NB4 (cell line): Measurements from ENCODE around the gene OPRM1.

Experiments
- DNase-seq: peaks from one replicate; pipeline ENCODE4 v3.0.0; 2010; ENCODE audit warnings: low read depth
- H3K4me3 ChIP-seq: one replicate; pipeline ENCODE4 v1.5.1; 2011; ENCODE audit warnings: mild to moderate bottlenecking, low read depth, low read length, moderate library complexity
- MYC ChIP-seq: IDR thresholded peaks from 2 replicates; pipeline ENCODE4 v1.6.1; 2011; ENCODE audit warnings: low read depth, low read length
- POLR2A ChIP-seq: IDR thresholded peaks from 2 replicates; pipeline ENCODE4 v1.6.1; 2011; ENCODE audit warnings: mild to moderate bottlenecking; ENCODE audit not compliant: insufficient read length; ENCODE audit errors: extremely low read depth
- TF ChIP-seq, protein P1 (sequence below): IDR thresholded peaks from one replicate; pipeline ENCODE4 v1.5.1; 2012; ENCODE audit warnings: low read depth, low read length
- TF ChIP-seq, protein P2 (sequence below): IDR thresholded peaks from 2 replicates; pipeline ENCODE4 v1.6.1; 2011; ENCODE audit warnings: low read depth, low read length

Gene OPRM1

DNA sequence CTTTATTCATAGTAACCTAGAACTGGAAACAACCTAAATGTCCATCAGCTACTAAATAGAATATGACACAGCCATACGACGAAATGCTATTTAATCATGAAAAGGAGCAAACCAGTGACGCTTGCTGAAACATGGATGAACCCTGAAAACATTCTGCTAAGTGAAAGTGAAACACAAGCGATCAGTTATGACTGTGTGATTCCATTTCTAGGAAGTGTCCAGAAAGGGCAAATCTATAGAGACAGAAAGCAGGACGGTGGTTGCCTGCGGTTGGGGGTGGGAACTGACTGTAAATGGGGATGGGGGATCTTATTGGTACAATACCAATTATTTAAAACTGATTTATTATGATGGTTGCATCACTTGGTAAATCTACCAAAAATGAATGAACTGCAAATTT, 190.7 kb downstream of the OPRM1 start:
- no peak overlapping the region for H3K4me3 ChIP-seq
- DNase-seq, result no peak
- TF ChIP-seq, protein P1, sequence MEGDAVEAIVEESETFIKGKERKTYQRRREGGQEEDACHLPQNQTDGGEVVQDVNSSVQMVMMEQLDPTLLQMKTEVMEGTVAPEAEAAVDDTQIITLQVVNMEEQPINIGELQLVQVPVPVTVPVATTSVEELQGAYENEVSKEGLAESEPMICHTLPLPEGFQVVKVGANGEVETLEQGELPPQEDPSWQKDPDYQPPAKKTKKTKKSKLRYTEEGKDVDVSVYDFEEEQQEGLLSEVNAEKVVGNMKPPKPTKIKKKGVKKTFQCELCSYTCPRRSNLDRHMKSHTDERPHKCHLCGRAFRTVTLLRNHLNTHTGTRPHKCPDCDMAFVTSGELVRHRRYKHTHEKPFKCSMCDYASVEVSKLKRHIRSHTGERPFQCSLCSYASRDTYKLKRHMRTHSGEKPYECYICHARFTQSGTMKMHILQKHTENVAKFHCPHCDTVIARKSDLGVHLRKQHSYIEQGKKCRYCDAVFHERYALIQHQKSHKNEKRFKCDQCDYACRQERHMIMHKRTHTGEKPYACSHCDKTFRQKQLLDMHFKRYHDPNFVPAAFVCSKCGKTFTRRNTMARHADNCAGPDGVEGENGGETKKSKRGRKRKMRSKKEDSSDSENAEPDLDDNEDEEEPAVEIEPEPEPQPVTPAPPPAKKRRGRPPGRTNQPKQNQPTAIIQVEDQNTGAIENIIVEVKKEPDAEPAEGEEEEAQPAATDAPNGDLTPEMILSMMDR, result no peak
- TF ChIP-seq POLR2A, result no peak
- no peak for TF ChIP-seq MYC
- TF ChIP-seq, protein P2, sequence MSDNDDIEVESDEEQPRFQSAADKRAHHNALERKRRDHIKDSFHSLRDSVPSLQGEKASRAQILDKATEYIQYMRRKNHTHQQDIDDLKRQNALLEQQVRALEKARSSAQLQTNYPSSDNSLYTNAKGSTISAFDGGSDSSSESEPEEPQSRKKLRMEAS, result no peak

DNA sequence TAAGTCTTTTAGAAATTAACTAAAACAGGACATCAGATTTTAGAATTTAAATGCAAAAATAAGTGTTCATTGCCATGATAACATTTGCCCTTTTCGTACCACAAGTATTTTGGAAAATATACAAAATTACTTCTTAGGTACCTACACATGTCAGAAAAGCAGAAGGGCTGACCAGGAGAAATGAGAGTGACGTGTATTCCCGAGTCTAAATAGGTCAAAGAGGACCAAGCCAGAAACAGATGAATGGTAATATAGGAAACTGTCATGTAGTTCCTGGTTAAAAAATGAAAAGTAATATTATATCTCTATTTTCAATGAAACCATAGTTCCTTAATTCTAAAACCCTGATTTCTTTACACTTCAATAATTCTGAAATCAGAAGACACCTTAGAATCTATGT, 191.4 kb downstream of the OPRM1 start:
- TF ChIP-seq, protein P1, result no peak
- no peak for TF ChIP-seq POLR2A
- TF ChIP-seq MYC, result no peak
- TF ChIP-seq, protein P2, result no peak
- no peak overlapping the region for H3K4me3 ChIP-seq
- DNase-seq, result no peak

DNA sequence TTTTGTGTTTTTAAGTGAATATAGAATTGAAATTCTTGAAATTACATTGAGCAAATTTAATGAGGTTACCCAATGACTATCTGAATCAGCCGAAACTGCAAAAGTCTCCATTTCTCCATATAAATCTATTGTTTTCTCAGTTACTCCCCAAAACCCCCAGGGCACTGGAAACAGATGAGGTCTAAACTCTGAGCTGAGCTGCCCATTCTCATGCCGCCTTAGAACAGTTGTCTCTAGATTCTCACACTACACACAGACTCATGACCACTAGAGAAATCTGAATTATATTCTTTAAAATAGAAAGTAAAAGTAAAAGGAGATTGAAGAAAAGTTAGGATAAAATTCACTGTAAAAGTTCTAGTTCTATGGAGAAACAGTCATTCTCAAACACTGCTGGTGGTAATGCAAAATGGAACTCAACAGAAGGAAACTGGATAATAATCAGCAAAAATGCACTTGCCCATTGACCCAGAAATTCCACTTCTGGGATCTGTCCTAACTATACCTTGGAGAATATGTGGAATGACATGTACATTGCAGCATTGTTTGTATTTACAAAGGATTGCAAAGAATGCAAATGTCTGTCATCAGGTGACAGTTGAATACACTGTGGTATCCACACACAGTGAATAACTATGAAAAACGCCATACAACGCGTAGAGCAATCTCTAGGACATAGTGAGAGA, 192.0 kb downstream of the OPRM1 start:
- H3K4me3 ChIP-seq, result no peak overlapping the region
- no peak for DNase-seq
- no peak for TF ChIP-seq MYC
- TF ChIP-seq POLR2A, result no peak
- TF ChIP-seq, protein P2, result no peak
- TF ChIP-seq, protein P1, result no peak

DNA sequence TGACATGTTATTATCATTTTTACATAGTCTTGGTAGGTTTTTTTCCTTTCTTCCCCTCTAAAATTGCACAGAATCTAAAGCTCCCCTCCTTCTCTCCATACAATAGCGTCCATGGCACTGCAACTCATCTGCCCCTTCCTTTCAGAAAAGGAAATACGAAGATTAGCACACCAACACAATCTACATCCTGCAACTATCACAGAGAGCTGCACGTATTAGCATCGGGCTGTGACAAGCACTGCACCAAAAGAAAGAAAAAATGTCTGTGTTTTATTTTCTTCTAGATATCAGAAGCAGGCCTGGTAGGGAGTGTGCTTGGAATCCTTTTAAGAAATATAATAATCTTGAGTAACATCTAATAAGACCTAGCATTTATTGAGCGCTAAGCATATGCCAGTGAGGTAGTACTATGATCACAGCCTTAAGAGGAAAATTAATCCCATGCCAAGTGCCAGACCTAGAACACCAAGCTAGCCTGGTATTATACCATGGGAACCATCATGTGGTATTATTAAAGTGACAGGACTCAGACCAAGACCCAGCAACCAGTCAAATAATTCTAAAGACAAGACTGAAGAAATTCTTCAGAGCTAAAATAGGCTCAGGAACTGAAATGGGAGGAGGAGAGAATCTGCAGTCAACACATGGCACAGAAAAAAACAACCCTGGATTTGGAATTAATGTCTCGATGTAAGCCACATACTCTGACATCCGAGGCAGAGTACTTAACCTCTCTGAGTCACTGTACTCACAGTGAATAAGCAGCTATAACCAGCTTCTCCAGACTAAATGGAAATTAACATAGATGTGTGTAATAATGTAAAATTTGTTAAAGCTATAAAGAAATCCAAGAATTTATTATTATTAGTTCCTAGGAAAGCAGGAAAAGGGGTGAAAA, 193.2 kb downstream of the OPRM1 start:
- DNase-seq, result no peak
- TF ChIP-seq POLR2A, result no peak
- TF ChIP-seq, protein P2, result no peak
- TF ChIP-seq, protein P1, result no peak
- TF ChIP-seq MYC, result no peak
- no peak overlapping the region for H3K4me3 ChIP-seq

DNA sequence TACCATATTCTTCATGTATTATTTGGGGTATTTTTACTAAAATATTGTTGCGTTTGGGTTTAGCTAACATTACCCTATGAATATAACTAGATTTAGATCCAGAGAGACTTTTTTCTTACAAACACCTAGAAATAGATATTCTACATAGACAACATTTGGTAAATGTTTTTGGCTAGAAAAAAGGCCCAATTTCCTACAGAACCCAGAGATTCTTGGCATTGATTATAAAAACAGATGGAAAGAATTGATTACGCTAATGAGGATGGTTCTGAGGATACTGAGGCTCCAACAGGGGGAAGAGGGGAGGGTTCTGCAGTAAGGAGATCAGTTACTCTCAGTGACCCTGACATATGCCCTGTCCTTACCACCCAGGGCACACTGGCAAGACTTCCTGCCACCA, 194.3 kb downstream of the OPRM1 start:
- TF ChIP-seq MYC, result no peak
- no peak for TF ChIP-seq POLR2A
- TF ChIP-seq, protein P1, result no peak
- TF ChIP-seq, protein P2, result no peak
- H3K4me3 ChIP-seq, result no peak overlapping the region
- DNase-seq, result no peak
